GM23338 (cell line): ENCODE data around the gene FAM89A. TPM values are rescaled to one million over a fixed set of nuclear protein-coding genes. Genes with fewer than 3 reads are reported as not detected.

Source experiments
- ATAC-seq: fragments of 200-7000 bp; cut with Tn5 transposase; 3 replicates; pipeline ENCODE4 v1.9.1; 2020
- DNase-seq: peaks from one replicate; pipeline ENCODE4 v3.0.0-alpha.2; 2015; ENCODE audit warnings: low spot score
- H2AFZ ChIP-seq: fragments of 200-600 bp; sonication (generic); 2 replicates; pipeline ENCODE4 v1.8.0; 2016; ENCODE audit warnings: antibody characterized with exemption, mild to moderate bottlenecking, moderate library complexity
- H3F3A ChIP-seq: fragments of 200-600 bp; sonication (generic); replicated peaks from 2 replicates; pipeline ENCODE4 v1.8.0; 2017; ENCODE audit warnings: antibody characterized with exemption, mixed run types, low read depth
- H3K27ac ChIP-seq: fragments of 200-600 bp; sonication (generic); 2 replicates; pipeline ENCODE4 v1.6.1; 2016; ENCODE audit warnings: low read depth
- H3K27me3 ChIP-seq: fragments of 200-600 bp; sonication (generic); 2 replicates; pipeline ENCODE4 v1.8.0; 2016; ENCODE audit warnings: mild to moderate bottlenecking, mixed run types, moderate library complexity; ENCODE audit not compliant: insufficient read depth
- H3K36me3 ChIP-seq: fragments of 200-600 bp; sonication (generic); 2 replicates; pipeline ENCODE4 v1.8.0; 2016; ENCODE audit warnings: mild to moderate bottlenecking; ENCODE audit not compliant: insufficient read depth
- H3K4me1 ChIP-seq: fragments of 200-600 bp; sonication (generic); 2 replicates; pipeline ENCODE4 v1.8.0; 2016; ENCODE audit warnings: mild to moderate bottlenecking, moderate library complexity; ENCODE audit not compliant: insufficient read depth
- H3K4me2 ChIP-seq: fragments of 200-600 bp; sonication (generic); 2 replicates; pipeline ENCODE4 v1.7.1; 2017; ENCODE audit warnings: mixed run types
- H3K4me3 ChIP-seq: fragments of 200-600 bp; sonication (generic); 2 replicates; pipeline ENCODE4 v1.6.1; 2016; ENCODE audit warnings: mixed run types
- H3K79me2 ChIP-seq: fragments of 200-600 bp; sonication (generic); replicated peaks from 2 replicates; pipeline ENCODE4 v1.8.0; 2017; ENCODE audit warnings: mild to moderate bottlenecking; ENCODE audit not compliant: insufficient read depth
- H3K9me2 ChIP-seq: fragments of 200-600 bp; sonication (generic); 2 replicates; pipeline ENCODE4 v1.8.0; 2017; ENCODE audit not compliant: insufficient read depth
- H4K20me1 ChIP-seq: fragments of 200-600 bp; sonication (generic); replicated peaks from 2 replicates; pipeline ENCODE4 v1.8.0; 2017; ENCODE audit warnings: mild to moderate bottlenecking; ENCODE audit not compliant: insufficient read depth
- H3K27ac Mint-ChIP-seq: 2 replicates; pipeline ENCODE4 v1.8.0; 2020; ENCODE audit warnings: inconsistent platforms, mild to moderate bottlenecking, moderate library complexity, mixed read lengths
- H3K27me3 Mint-ChIP-seq: 3 replicates; pipeline ENCODE4 v1.8.0; 2022; ENCODE audit warnings: low read depth, mild to moderate bottlenecking, moderate library complexity, mixed read lengths, inconsistent platforms; ENCODE audit not compliant: insufficient read depth, poor library complexity
- H3K36me3 Mint-ChIP-seq: 3 replicates; pipeline ENCODE4 v1.8.0; 2021; ENCODE audit warnings: low read depth, mild to moderate bottlenecking, inconsistent platforms, moderate library complexity, mixed read lengths
- H3K4me1 Mint-ChIP-seq: 3 replicates; pipeline ENCODE4 v1.8.0; 2020; ENCODE audit warnings: mild to moderate bottlenecking, inconsistent platforms, mixed read lengths
- H3K4me3 Mint-ChIP-seq: 3 replicates; pipeline ENCODE4 v1.8.0; 2021; ENCODE audit warnings: moderate library complexity, mild to moderate bottlenecking, inconsistent platforms, mixed read lengths
- H3K9me3 Mint-ChIP-seq: 3 replicates; pipeline ENCODE4 v1.8.0; 2020; ENCODE audit warnings: moderate library complexity, mild to moderate bottlenecking, inconsistent platforms, mixed read lengths
- CREB1 ChIP-seq: fragments of 250-450 bp; sonication (Bioruptor Pico); IDR thresholded peaks from 2 replicates; pipeline ENCODE4 v1.5.0; 2020; ENCODE audit warnings: low read depth, mild to moderate bottlenecking, moderate library complexity
- JUNB ChIP-seq: IDR thresholded peaks from one replicate; pipeline ENCODE4 v1.6.1; 2016; ENCODE audit warnings: antibody characterized with exemption; ENCODE audit not compliant: unreplicated experiment
- NANOG ChIP-seq: IDR thresholded peaks from 2 replicates; pipeline ENCODE4 v1.6.1; 2016; ENCODE audit warnings: antibody characterized with exemption, borderline replicate concordance
- ZNF114 ChIP-seq: fragments of 250-450 bp; sonication (Bioruptor Pico); IDR thresholded peaks from 2 replicates; pipeline ENCODE4 v1.5.0; 2020; ENCODE audit warnings: mild to moderate bottlenecking, moderate library complexity
- polyA plus RNA-seq: library from polyadenylated mRNA; unstranded; fragments of >200 nt; fragmentation: Nextera tagmentation; extraction: Ambion mirVana; gene quantifications from 2 replicates; pipeline ENCODE4 v1.2.1, GENCODE V29; 2016
- total RNA-seq: library from RNA; depleted of rRNA; stranded (reverse); fragments of >200 nt; shearing (Covaris generic); gene quantifications from 2 replicates; pipeline ENCODE4 v1.2.3, GENCODE V29; 2014
- TF ChIP-seq, protein P1 (sequence below), 2 experiments: fragments of 200-600 bp in 1 of 2; sonication (generic) in 1 of 2; conservative IDR thresholded peaks; 2 replicates each; pipeline versions ENCODE4 v1.5.1 to v1.6.1; 2016 to 2017; ENCODE audit warnings: antibody characterized with exemption in 2 of 2, low read depth in 2 of 2, mild to moderate bottlenecking in 2 of 2, moderate library complexity in 1 of 2

Gene FAM89A
- total and polyA plus RNA-seq, 2 experiments from 2014 or later = 3.2 to 3.8 TPM

GRCh38 chr1:231016234-231016633 is 23.8 kb downstream of the FAM89A start:
- Histone ChIP-seq H3K27ac (no peak overlapping the region), H3K9me2 (0 out of 2 replicates have a peak, but pooled peaks cover 2% of the 10 kb centered on the region), H3K27me3 (peaks cover 17% of the 10 kb centered on the region; the same call in 1 of the 2 replicates), H3K4me3 (no peak overlapping the region), H3K4me2 (no peak overlapping the region), H3F3A (no peaks in the 10 kb centered on the region), H3K79me2 (no peaks in the 10 kb centered on the region), H4K20me1 (no peaks in the 10 kb centered on the region), H2AFZ (no peak overlapping the region), H3K4me1 (peaks cover 9% of the 10 kb centered on the region), H3K36me3 (no peaks in the 10 kb centered on the region)
- DNase-seq = no peak
- TF ChIP-seq ZNF114 (CRISPR knock-in tag) = no peak
- peaks cover 14% of the 10 kb centered on the region for H3K27me3 Mint-ChIP-seq
- H3K9me3 Mint-ChIP-seq = no peaks in the 10 kb centered on the region
- no peak for ATAC-seq
- H3K4me1 Mint-ChIP-seq = peaks cover 24% of the 10 kb centered on the region
- no peaks in the 10 kb centered on the region for H3K36me3 Mint-ChIP-seq
- no peak overlapping the region for H3K4me3 Mint-ChIP-seq
- H3K27ac Mint-ChIP-seq = no peak overlapping the region

DNA sequence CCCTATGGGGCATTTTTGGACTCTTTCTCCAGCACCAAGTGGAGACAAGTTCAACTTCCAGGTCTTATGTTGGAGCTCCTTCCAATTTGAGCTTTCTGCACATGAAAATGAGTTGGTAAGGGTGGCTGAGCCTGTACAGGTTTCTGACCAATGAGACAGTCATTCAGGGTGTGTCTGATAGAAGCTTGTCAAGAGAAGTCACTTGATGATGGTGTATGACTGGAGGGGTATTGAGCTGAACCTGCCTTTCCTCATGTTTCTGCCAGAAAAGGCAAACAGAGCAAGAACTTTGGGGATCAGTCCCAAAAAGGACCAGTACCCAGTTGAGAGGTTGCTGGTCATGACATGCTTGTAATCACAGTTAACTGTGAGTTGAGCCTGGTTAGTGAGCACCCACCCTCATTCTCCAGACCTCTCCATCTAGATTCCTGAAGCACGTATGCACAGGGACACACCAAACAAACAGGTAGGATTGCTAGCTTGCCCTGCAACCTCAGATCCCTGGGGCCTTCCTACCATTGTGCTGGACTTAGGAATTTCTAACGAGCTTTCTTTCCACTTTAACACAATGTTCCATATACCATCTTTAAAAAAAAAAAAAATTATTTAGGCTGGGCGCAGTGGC is 26.6 kb downstream of the FAM89A start:
- peaks cover 12% of the 10 kb centered on the region for H3K27me3 Mint-ChIP-seq
- H3K4me3 Mint-ChIP-seq = no peak overlapping the region
- Histone ChIP-seq H3F3A (no peaks in the 10 kb centered on the region), H3K4me1 (no peaks in the 10 kb centered on the region), H3K9me2 (no peaks in the 10 kb centered on the region), H4K20me1 (no peaks in the 10 kb centered on the region), H3K79me2 (no peaks in the 10 kb centered on the region), H3K36me3 (no peaks in the 10 kb centered on the region), H3K27ac (no peak overlapping the region), H3K27me3 (peaks cover 7% of the 10 kb centered on the region; the same call in 1 of the 2 replicates), H2AFZ (no peak overlapping the region), H3K4me3 (no peak overlapping the region), H3K4me2 (no peak overlapping the region)
- ATAC-seq (no peak), DNase-seq (no peak)
- H3K9me3 Mint-ChIP-seq = no peaks in the 10 kb centered on the region
- H3K36me3 Mint-ChIP-seq = no peaks in the 10 kb centered on the region
- no peak overlapping the region for H3K27ac Mint-ChIP-seq
- TF ChIP-seq NANOG (no peak), CREB1 (no peak)
- TF ChIP-seq, protein P1, sequence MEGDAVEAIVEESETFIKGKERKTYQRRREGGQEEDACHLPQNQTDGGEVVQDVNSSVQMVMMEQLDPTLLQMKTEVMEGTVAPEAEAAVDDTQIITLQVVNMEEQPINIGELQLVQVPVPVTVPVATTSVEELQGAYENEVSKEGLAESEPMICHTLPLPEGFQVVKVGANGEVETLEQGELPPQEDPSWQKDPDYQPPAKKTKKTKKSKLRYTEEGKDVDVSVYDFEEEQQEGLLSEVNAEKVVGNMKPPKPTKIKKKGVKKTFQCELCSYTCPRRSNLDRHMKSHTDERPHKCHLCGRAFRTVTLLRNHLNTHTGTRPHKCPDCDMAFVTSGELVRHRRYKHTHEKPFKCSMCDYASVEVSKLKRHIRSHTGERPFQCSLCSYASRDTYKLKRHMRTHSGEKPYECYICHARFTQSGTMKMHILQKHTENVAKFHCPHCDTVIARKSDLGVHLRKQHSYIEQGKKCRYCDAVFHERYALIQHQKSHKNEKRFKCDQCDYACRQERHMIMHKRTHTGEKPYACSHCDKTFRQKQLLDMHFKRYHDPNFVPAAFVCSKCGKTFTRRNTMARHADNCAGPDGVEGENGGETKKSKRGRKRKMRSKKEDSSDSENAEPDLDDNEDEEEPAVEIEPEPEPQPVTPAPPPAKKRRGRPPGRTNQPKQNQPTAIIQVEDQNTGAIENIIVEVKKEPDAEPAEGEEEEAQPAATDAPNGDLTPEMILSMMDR (conservative IDR thresholded peaks at IDR 0.05; ENCODE audit: low read depth in 2 of 2) = no peak
- peaks cover 3% of the 10 kb centered on the region; the same call in 2 of the 3 replicates for H3K4me1 Mint-ChIP-seq

DNA sequence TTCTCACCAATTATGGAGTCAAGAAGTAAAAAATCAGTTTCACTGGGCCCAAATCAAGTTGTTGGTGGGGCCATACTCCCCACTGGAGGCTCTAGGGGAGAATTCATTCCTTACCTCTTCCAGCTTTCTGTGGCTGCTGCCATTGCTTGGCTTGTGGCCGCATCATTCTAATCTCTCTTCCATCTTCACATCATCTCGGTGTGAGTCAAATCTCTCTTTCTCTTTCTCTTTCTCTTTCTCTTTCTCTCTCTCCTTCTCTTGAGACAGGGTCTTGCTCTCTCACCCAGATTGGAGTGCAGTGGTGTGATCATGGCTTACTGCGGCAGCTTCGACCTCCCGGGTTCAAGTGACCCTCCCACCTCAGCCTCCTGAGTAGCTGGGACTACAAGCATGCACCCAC is 28.1 kb downstream of the FAM89A start:
- H3K27ac ChIP-seq = no peak overlapping the region
- H3K4me3 Mint-ChIP-seq = no peak overlapping the region
- H3K4me2 ChIP-seq = no peak overlapping the region
- peaks cover 9% of the 10 kb centered on the region; the same call in 2 of the 3 replicates for H3K9me3 Mint-ChIP-seq
- H3F3A ChIP-seq = no peaks in the 10 kb centered on the region
- H4K20me1 ChIP-seq = no peaks in the 10 kb centered on the region
- ATAC-seq (no peak), DNase-seq (no peak)
- peaks cover 7% of the 10 kb centered on the region; the same call in 1 of the 2 replicates for H3K27me3 ChIP-seq
- peaks cover 4% of the 10 kb centered on the region for H3K27me3 Mint-ChIP-seq
- H3K36me3 ChIP-seq = no peaks in the 10 kb centered on the region
- no peak overlapping the region for H3K27ac Mint-ChIP-seq
- no peak overlapping the region for H3K4me3 ChIP-seq
- no peaks in the 10 kb centered on the region for H3K4me1 ChIP-seq
- H2AFZ ChIP-seq = no peak overlapping the region
- H3K36me3 Mint-ChIP-seq = no peaks in the 10 kb centered on the region
- H3K9me2 ChIP-seq = no peaks in the 10 kb centered on the region
- H3K4me1 Mint-ChIP-seq = no peaks in the 10 kb centered on the region
- no peaks in the 10 kb centered on the region for H3K79me2 ChIP-seq
- no peak for TF ChIP-seq NANOG
- TF ChIP-seq, protein P1 (conservative IDR thresholded peaks at IDR 0.05; ENCODE audit: low read depth in 2 of 2) = no peak
- TF ChIP-seq ZNF114 (CRISPR knock-in tag) = no peak
- TF ChIP-seq JUNB = no peak
- no peak for TF ChIP-seq CREB1
